CD4-positive, alpha-beta T cell treated with Interleukin-15 for 1 hour (primary cell): ENCODE data around the gene RNF39.

Source experiments
- DNase-seq: peaks from one replicate; pipeline ENCODE4 v3.0.0-alpha.2; 2020

The RNF39 gene

DNA sequence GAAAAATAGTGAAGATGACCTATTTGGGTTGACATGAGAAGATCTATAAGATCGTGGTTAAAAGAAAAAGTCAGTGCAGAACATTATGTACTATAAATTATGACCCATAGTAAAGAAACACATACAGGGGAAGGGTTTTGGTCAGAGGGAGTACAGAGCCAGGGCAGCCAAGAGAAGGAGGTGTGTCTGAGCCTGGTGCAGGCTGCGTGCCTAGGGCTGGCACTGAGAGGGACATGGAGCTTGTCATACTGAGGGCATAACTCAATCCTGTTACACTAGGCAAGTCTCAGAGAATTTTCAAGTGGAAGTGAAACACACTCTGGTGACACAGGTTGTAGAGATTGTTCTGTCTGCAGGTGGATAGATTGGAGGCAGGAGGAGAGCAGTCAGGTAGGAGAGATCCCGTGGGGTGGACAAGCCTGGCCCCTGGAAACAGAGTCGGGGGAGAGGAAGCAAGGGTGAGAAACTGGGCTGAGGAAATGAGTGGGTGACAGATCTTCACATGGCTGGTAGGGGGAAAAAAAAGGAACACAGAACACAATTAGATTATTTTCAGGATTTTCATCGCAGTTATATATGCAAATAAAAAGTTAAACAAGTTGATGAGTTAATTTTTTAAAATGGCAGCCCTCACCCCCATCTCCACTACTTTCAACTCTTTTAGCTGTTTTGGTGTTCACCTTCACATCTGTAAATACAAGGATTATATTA, 18.5 kb upstream of the RNF39 start:
- no peak for DNase-seq

- DNase-seq, result no peak
These were observed 17.4 kb upstream of the RNF39 start for GRCh38 chr6:30092852-30093543.

DNA sequence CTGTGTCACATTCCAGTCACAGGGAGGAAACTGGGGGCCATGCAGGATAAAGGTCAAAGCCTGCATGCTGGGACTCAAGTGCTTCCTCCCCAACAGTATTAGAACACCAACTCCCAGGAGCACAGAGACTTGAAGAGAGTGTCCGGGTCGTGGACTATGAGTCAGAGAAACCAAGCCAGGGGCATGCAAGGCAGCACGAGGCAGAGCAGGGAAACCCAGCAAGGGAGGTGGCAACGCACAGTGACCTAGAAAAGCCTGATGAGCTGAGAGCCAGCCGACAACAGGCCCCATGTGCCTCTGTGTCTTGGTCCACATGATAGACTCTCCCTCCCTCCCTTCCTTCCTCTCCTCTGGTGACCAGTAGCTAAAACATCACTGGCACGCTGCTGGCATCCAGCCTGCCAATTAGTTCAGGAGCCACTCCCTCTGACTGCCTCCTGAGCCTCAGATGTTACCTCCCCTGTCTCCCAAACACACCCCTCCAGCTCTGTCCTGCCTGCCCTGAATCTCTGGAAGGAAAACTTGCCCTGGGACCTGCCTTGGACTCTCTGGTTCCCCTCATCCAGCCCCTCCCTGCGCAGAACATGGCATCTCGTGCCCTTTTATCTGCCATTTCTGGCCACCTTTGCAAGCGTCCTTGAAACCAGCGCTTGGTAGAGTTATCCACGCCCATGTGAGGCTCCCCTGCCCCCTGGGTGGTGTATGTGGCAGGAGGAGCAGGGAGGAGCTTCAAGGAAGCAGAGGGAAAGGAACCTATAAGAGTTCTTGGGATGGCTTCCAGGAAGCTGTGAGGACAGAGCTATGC, 16.2 kb upstream of the RNF39 start:
- DNase-seq, result no peak

DNA sequence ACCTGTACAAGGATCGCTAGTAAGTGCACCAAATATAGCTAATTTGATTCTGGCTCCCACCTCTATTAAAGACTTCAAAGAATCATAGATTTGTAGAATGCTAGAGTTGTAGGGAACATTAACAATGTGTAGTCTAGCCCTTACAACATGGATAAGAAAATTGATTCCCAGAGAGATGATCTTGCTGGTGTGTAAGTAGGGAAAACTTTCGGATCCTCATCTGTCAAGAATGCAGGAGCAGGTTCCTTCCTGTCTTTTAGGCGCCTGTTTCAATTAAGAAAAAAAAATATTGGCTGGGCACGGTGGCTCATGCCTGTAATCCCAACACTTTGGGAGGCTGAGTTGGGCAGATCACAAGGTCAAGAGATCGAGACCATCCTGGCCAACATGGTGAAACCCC, 12.3 kb upstream of the RNF39 start:
- DNase-seq, result no peak

GRCh38 chr6:30077218-30077617, 1.6 kb upstream of the RNF39 start:
- no peak for DNase-seq

GRCh38 chr6:30075790-30076732, 492 bp upstream of the RNF39 start:
- DNase-seq, result no peak

DNA sequence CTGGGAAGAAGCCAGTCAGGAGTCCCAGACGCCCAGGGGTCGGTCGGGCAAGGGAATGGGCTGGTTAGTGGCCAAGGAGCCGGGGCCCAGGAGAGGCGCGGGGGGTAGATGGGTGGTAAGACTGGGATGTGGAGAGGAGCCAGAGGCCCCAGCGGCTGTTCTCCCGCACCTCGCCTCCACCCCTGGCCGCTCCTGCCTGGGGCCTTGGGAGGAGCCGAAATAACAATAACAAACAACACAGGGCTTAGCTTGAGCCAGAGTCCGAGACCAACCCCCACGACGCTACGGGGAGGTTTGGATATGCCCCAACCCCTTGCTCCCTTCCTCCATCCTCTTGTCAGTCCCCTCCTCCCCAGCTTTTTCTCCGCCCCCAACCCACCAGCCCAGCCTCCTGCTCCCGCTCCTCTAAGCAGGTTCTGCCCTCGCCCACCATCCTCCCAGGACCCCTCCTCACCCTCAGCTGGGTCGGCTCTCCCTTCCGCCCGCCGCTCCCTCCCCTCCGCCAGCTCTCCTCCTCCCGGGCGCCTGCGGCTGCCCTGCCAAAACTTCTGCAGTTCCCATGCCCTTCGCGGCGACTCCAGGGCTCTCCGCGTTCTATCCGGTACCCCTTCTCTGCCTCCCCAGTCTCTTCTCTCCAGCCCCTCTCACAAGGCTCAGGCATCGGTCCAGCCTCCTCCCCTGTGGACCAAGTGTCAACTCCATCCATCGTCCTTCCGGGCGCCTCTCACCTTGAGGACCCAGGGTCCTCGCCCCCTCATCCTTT, 1.1 kb downstream of the RNF39 start:
- no peak for DNase-seq

DNA sequence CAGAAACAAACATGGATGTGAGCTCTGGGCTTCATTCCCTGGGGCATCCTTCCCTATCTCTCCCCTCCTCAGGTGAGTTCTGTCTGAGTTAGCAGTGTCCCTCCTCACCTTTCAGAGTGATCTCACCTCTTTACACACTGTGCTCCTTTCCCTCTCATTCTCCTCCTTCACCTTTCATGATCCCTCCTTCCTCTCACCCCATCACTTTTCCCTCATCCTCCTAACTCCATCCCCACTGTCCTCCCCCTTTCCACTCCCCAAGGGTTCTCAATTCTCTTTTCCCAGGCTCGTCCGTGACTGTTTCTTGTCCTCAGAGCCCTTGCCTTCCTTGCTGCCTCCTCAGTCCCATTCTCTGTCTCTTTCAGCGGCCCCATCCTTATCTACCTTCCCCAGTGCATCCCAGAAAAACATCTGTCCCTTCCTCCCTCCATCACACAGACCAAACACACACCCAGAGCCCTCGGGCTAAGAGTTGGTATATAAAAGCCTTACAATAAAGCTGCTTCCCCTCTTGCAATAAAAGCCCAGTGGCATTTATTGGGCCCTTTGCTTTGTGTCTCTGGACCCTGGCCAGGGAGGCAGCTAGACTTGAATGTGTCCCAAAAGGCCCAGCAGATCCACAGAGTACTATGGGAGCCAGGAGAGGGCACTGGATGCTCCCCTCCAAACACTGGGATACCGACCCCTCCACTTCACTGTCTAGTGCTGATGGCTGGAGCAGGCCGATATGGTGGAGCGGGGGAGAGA, 1.9 kb downstream of the RNF39 start:
- DNase-seq, result no peak

DNA sequence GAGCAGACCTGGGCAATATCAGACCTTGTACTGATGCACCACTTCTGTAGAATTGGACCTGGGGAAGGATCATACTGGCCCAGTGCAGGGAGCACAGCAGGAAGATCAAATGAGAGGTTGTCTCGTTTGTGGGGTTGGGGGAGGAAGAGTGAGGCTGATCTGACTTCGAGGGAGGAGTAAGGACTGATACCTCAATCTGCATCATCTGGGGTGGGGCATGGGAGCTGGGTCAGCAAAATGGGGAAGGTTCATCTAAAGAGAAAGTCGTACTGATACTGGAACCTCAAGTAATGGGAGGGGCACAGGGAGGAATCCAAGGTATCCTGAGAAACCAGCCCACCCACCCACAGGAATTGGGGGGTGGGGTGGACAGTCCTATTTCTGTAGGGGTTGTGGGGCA, 3.7 kb downstream of the RNF39 start:
- DNase-seq, result no peak

GRCh38 chr6:30071081-30071818, 4.3 kb downstream of the RNF39 start:
- DNase-seq, result no peak

GRCh38 chr6:30067460-30068139, 8.0 kb downstream of the RNF39 start:
- DNase-seq, result no peak

DNA sequence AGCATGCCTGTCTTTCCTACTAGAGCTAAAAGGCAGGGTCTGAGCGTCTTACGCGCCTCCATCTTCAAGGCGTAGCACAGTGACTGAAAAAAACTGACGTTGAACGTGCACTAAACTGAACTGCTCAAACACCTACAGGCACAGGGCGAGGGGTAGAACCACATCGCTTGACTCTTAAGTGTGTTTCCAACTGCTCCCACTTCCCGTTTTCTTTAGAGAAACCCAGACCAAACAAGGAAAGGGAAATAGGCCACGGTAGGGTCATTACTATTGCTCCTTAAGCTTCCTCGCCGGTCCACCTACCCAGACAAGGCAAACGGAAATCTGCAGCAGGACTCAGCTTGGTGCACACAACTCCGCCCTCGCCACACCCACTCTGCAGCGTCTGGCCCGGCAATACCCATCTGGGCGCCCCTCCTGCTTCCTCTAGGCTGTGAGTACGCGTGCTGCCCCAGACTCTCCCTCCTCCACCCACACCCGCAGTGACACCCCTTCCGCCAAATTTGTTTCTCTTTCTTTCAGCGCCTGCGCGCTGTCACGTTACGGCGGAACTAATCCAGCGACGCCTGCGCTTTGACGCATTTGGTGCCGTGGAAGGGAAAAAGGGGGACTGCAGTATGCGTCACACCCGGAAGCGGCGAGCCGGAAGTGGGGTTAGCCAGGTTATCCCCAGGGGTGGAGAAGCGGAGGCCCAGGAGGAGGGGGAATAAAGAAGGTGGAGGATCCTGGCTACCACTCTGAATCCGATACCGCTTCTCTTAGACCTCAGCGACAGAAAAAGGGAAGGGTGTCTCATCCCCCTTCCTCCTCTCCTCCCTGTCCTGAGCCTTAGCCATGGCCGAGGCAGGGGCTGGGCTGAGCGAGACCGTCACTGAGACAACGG, 8.8 kb downstream of the RNF39 start, which contains the start of gene PPP1R11:
Gene PPP1R11, plus strand, starts transcription at position 622 of the 883 bp plus-strand sequence. Its CDS starts 213 bp downstream, at position 835.
- DNase-seq, result peak; percentile 100

GRCh38 chr6:30066082-30066481, 9.5 kb downstream of the RNF39 start:
- DNase-seq, result no peak

DNA sequence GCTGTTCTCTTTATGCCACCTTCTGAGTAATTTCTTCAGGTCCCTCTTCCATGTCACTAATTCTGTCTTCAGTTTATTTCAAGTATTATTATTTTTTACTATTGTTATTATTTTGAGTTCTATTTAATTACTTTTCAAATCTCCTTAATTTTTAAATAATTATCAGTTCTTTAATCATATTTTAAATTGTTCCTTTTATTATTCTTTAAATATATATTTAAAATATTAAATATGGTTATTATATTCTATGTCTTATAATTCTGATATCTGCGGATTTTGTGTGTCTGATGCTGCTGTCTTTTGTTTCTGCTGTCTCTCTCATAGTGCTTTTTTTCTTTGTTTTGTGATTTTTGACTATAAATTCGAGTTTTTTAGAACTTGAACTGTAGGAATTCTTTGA, 12.3 kb downstream of the RNF39 start:
- no peak for DNase-seq

GRCh38 chr6:30062471-30063178, 12.9 kb downstream of the RNF39 start:
- DNase-seq, result no peak

DNA sequence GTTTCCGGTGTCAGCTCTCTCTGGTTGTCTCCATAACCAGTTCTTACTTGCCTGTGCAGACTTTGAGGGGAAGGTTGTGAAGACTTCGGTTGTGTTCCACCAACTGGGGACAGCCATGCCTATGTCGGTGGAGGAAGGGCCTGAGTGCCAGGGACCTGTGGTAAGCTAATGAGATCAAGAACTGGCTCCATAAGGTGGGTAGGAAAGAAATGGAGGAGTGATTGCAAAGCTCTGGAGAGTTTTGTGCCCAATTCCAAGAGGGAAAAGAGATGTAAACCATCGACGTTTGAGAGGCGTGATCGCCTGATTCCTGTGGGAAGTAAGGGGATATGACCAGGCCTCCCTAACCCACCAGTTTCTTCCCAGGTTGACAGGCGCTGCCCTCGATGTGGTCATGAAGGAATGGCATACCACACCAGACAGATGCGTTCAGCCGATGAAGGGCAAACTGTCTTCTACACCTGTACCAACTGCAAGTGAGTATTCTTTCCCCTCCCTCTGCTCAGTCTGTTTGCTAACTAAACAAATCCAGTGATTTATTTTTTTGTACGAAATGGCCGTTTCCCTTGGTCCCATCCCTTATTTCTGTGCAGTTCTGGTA, 13.6 kb downstream of the RNF39 start:
- no peak for DNase-seq

- peak; percentile 92 for DNase-seq
These were observed 14.3 kb downstream of the RNF39 start, which contains the start of gene POLR1H for GRCh38 chr6:30061092-30061857. Gene POLR1H, plus strand, starts transcription at chr6:30061265. Its CDS starts 260 bp downstream, at chr6:30061525.
